Activated naive CD8-positive, alpha-beta T cell treated with anti-CD3 and anti-CD28 coated beads, Interleukin-2, amount 10 ng/mL, durations not matched to agents 7 days and 5 days (primary cell): Measurements from ENCODE around the gene TNFRSF1B. TPM values are rescaled to one million over a fixed set of nuclear protein-coding genes. Genes with fewer than 3 reads are reported as not detected.

ENCODE experiments used
- ATAC-seq: fragments of 150-1000 bp; cut with Tn5 transposase; one replicate; pipeline ENCODE4 v1.10.0; 2021; ENCODE audit warnings: low read depth, moderate library complexity
- POLR2A ChIA-PET: fragments of 350-600 bp; sonication (Branson Sonifier 250); formaldehyde crosslinking; loops from one replicate; lab custom pipeline; 2021; ENCODE audit warnings: antibody characterized with exemption; lab: Charles Lee
- DNase-seq: peaks from one replicate; pipeline ENCODE4 v3.0.0; 2021
- H3K27ac Mint-ChIP-seq: one replicate; pipeline ENCODE4 v1.8.0; 2022; ENCODE audit warnings: mild to moderate bottlenecking, mixed read lengths
- H3K27me3 Mint-ChIP-seq: one replicate; pipeline ENCODE4 v1.8.0; 2022; ENCODE audit warnings: mild to moderate bottlenecking, moderate library complexity, mixed read lengths
- H3K36me3 Mint-ChIP-seq: one replicate; pipeline ENCODE4 v1.8.0; 2021; ENCODE audit warnings: mild to moderate bottlenecking, mixed read lengths
- H3K4me1 Mint-ChIP-seq: one replicate; pipeline ENCODE4 v1.8.0; 2021; ENCODE audit warnings: mixed read lengths
- H3K4me3 Mint-ChIP-seq: one replicate; pipeline ENCODE4 v1.8.0; 2022; ENCODE audit warnings: mild to moderate bottlenecking, moderate library complexity, mixed read lengths
- H3K9me3 Mint-ChIP-seq: one replicate; pipeline ENCODE4 v1.8.0; 2021; ENCODE audit warnings: mixed read lengths
- total RNA-seq, 2 experiments: library from RNA; stranded (reverse); gene quantifications; one replicate each; pipeline ENCODE4 v1.2.3, GENCODE V29; 2021

Gene TNFRSF1B
- total RNA-seq, 2 experiments from 2014 or later, result 215 to 246 TPM

DNA sequence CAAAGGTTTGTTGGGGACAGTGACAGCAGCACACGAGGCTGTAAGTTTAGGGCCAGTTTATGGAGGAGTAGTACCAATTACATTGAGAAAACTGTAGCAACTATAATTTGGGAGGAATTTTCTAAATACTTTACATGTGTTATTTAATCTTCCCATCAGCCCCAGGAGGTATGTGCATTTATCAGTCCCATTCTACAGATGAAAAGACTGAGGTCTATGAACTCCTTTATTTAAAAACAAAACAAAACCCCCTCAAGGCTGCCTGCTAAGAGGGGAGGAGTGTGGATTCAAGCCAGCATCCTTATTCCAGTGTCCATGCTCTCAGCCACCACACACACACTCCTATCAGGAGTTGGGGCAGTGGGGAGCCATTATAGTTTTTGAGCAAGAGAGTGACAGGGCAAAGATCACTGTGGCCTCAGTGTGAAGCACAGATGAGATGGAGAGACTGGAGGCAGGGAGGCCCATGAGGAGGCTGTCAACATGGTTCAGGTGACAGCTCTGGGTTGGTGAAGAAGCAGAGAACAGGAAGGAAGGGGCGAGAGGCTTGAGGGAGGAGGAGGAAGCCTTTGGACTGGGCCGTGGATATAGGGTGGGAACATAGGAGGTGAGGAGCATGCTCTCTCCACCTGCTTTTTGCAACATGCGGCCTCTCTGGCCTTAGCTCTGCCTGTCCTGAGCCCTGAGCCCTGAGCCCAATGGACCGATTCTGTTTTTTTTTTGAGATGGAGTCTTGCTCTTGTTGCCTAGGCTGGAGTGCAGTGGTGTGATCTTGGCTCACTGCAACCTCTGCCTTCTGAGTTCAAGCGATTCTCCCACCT, 9.7 kb downstream of the TNFRSF1B start:
- peaks cover 81% of the 10 kb centered on the region for H3K4me1 Mint-ChIP-seq
- peak overlapping the region; percentile 82 for H3K4me3 Mint-ChIP-seq
- no peak for ATAC-seq
- no peaks in the 10 kb centered on the region for H3K9me3 Mint-ChIP-seq
- H3K36me3 Mint-ChIP-seq, result peaks cover 33% of the 10 kb centered on the region
- peak overlapping the region; percentile 97 for H3K27ac Mint-ChIP-seq
- DNase-seq, result no peak
- H3K27me3 Mint-ChIP-seq, result no peaks in the 10 kb centered on the region
- POLR2A ChIA-PET, result interaction anchor here (0.5 to 4.3 kb wide), 10 partner anchors 9 to 440 kb away, joined by 3 to 67 read pairs (median 8); partner anchors contain the start of gene TNFRSF1B

DNA sequence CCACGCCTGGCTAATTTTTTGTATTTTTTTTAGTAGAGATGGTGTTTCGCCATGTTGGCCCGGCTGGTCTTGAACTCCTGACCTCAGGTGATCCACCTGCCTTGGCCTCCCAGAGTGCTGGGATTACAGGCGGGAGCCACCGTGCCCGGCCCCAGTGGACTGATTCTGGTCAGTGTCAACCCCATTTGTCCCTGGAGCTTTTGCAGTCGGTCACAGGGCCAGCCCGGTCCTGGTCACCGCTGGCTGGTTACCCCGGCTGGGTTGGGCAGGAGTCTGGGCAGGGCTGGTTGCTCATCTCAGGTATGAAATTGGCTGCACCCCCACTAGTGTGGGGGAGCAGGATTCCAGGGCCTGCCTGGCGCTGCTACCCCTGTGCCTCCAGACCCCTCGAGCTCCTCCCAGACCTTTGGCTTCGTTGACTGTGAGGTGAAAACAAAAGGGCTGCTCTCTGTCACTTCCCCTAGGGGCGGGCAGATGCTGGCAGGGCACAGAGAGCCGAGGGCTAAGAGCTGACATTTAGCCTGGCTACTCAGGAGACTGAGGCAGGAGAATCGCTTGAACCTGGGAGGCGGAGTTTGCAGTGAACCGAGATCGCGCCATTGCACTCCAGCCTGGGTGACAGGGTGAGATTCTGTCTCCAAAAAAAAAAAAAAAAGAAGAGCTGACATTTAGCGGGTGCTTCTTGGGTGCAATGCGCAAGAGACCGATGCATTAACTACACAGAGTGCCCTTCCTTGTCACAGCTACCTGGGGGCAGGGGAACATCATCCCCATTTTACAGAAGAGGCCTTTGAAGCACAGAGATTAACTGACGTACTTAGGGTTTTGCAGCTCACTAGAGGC, 10.6 kb downstream of the TNFRSF1B start:
- Mint-ChIP-seq H3K27me3 (no peaks in the 10 kb centered on the region), H3K4me3 (peak overlapping the region; percentile 79), H3K36me3 (peaks cover 35% of the 10 kb centered on the region), H3K4me1 (peaks cover 81% of the 10 kb centered on the region), H3K9me3 (no peaks in the 10 kb centered on the region), H3K27ac (peak overlapping the region; percentile 97)
- DNase-seq (no peak), ATAC-seq (peak; percentile 4)
- POLR2A ChIA-PET, result interaction anchor here (0.6 to 4.3 kb wide), 22 partner anchors 9 to 441 kb away, joined by 3 to 67 read pairs (median 4); partner anchors contain the start of genes AGTRAP, MIIP and TNFRSF1B

DNA sequence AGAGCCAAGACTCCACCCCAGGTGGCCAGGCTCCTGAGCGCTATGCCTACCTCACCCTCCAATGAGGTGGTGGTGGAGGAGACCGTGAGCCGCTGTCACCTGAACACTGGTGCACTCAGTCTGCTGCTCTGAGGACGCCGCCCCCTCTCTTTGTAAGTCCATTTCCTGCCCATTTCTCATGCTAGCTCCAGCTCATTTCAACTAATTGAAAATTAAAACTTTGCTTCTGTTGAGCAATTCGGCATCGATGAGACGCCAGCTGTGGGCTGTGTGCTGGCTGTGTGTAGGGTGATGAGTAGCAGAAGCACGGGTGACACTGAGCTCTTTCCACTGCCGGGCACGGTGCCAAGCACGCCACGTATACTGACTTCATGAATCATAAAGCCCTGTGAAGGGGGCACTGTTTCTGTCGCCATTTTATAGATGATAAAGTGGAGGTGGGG, 11.2 kb downstream of the TNFRSF1B start:
- POLR2A ChIA-PET, result interaction anchor here (0.6 to 4.3 kb wide), 22 partner anchors 9 to 442 kb away, joined by 3 to 67 read pairs (median 4); partner anchors contain the start of genes AGTRAP, MIIP and TNFRSF1B
- Mint-ChIP-seq H3K4me1 (peaks cover 81% of the 10 kb centered on the region), H3K36me3 (peaks cover 38% of the 10 kb centered on the region), H3K4me3 (peak overlapping the region; percentile 79), H3K27ac (peak overlapping the region; percentile 91), H3K9me3 (no peaks in the 10 kb centered on the region), H3K27me3 (no peaks in the 10 kb centered on the region)
- DNase-seq (peak; percentile 74), ATAC-seq (peak; percentile 65)

DNA sequence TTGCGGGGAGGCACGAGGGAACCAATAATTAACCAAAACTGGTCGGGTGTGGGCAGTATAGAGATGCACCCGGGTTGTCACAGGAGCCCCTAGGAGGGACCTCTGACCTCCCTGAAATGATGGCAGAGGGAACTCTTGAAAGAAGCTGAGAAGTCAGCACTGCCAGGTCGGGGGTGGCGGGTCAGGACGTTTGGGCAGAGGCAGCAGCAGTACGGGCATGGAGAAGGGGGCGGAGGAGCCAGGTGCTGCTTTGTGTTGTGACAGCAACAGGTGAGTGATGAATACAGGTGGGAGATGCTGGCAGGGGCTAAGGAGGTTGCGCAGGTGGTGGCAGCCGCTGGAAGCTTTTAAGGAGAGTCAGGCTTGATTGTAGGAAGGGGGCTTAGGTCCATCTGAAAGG, 11.7 kb downstream of the TNFRSF1B start:
- no peaks in the 10 kb centered on the region for H3K27me3 Mint-ChIP-seq
- H3K9me3 Mint-ChIP-seq, result no peaks in the 10 kb centered on the region
- DNase-seq (no peak), ATAC-seq (no peak)
- H3K4me1 Mint-ChIP-seq, result peaks cover 80% of the 10 kb centered on the region
- H3K4me3 Mint-ChIP-seq, result peak overlapping the region; percentile 79
- POLR2A ChIA-PET, result interaction anchor here (0.5 to 4.3 kb wide), 12 partner anchors 8 to 269 kb away, joined by 3 to 67 read pairs (median 8); partner anchors contain the start of gene TNFRSF1B
- peaks cover 38% of the 10 kb centered on the region for H3K36me3 Mint-ChIP-seq
- H3K27ac Mint-ChIP-seq, result peak overlapping the region; percentile 91

DNA sequence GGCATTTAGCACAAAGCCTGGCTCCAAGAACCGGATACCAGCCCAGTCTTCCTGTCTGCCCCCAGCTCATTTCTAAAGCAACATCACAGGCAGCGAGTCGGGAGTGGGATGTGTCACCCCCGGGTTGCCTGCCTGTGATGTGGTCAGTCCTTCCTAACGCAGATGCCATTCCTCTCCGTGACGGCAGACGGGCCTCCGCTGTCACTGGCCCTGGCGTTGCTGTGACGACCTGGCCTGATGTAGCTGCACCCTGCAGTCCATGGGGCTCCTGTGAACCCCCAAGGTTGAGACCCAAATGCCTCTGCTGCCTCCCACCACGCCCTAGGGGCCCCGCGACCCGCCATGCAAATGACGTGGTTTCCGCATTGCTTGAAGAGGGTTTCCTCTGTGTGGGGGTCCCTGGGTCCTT, 12.3 kb downstream of the TNFRSF1B start:
- peak; percentile 77 for DNase-seq
- POLR2A ChIA-PET, result interaction anchor here (0.5 to 4.3 kb wide), 12 partner anchors 8 to 269 kb away, joined by 3 to 67 read pairs (median 8); partner anchors contain the start of gene TNFRSF1B
- H3K27ac Mint-ChIP-seq, result peak overlapping the region; percentile 91
- H3K4me3 Mint-ChIP-seq, result peak overlapping the region; percentile 79
- H3K27me3 Mint-ChIP-seq, result no peaks in the 10 kb centered on the region
- no peaks in the 10 kb centered on the region for H3K9me3 Mint-ChIP-seq
- H3K4me1 Mint-ChIP-seq, result peaks cover 80% of the 10 kb centered on the region
- peak; percentile 58 for ATAC-seq
- peaks cover 36% of the 10 kb centered on the region for H3K36me3 Mint-ChIP-seq

DNA sequence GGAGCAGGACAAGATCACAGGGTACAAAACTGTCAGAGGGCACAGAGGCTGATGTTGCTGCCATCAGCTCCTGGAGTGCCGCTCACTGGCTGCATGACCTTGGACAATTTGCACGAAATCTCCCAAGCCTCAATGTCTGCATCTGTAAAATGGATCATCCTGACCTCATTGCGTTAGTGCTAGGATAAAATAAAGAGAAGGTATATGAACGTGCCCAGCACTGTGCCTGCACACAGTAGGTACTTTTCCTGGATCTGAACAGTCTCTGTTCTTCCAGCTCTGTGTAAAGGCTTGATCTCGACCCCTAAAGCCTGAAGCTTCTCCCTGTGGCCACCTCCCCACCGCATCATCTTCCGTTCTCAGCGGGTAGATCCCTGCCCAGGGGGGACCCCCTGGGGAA, 12.9 kb downstream of the TNFRSF1B start:
- Mint-ChIP-seq H3K4me1 (peaks cover 77% of the 10 kb centered on the region), H3K27ac (peak overlapping the region; percentile 91), H3K36me3 (peaks cover 36% of the 10 kb centered on the region), H3K9me3 (no peaks in the 10 kb centered on the region), H3K4me3 (no peak overlapping the region), H3K27me3 (no peaks in the 10 kb centered on the region)
- ATAC-seq (no peak), DNase-seq (no peak)
- POLR2A ChIA-PET, result interaction anchor here (0.6 to 4.3 kb wide), 6 partner anchors 12 to 161 kb away, joined by 3 to 67 read pairs (median 25); partner anchors contain the start of gene TNFRSF1B

DNA sequence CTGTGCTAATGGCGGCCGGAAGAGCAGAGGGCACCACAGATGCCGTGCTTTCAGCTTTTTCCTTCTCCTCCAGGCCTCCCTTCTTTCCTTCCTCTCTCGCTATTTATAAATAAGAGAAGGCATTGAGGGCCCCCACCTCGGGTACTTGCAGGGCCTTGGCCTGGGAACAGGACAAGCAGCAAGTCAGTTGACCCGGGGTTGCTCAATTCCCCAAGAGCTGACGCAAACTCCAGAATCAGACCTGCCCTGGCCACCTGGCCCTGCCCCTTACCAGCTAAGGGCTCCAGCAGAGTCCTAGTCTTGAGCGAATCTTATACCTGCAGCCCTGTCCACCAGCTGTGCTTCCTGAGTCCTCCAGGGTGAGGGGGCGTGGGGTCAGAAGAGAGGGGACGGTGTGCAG, 13.5 kb downstream of the TNFRSF1B start:
- Mint-ChIP-seq H3K36me3 (peaks cover 35% of the 10 kb centered on the region), H3K4me3 (no peak overlapping the region), H3K4me1 (peaks cover 76% of the 10 kb centered on the region), H3K9me3 (no peaks in the 10 kb centered on the region), H3K27ac (no peak overlapping the region), H3K27me3 (no peaks in the 10 kb centered on the region)
- DNase-seq (no peak), ATAC-seq (no peak)
- POLR2A ChIA-PET, result interaction anchor here (1.4 kb wide), 1 partner anchor 30 kb away, joined by 6 read pairs; no protein-coding TSS in a partner anchor

DNA sequence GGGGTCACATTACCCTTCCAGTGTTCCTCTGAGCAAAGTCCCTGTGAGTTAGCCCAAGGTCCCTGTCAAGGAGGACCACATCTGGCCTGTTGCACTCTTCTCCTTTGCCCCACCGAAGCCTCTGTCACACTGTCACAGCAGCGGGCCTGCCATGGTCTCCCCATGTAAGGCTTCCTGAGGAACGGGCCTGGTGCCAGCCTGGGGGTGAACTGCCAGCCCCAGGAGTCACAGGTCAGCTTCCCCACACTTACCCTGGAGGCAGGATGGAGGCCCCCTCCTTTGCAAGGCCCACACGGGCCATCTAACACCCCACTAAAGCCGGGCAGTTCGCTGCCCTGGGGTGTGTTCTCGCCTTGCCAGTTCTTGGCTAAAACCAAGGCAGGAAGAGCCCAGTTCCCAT, 14.1 kb downstream of the TNFRSF1B start:
- DNase-seq (no peak), ATAC-seq (no peak)
- POLR2A ChIA-PET, result interaction anchor here (1.4 kb wide), 1 partner anchor 30 kb away, joined by 6 read pairs; no protein-coding TSS in a partner anchor
- peaks cover 32% of the 10 kb centered on the region for H3K36me3 Mint-ChIP-seq
- no peak overlapping the region for H3K4me3 Mint-ChIP-seq
- peaks cover 74% of the 10 kb centered on the region for H3K4me1 Mint-ChIP-seq
- no peaks in the 10 kb centered on the region for H3K27me3 Mint-ChIP-seq
- H3K27ac Mint-ChIP-seq, result no peak overlapping the region
- no peaks in the 10 kb centered on the region for H3K9me3 Mint-ChIP-seq

DNA sequence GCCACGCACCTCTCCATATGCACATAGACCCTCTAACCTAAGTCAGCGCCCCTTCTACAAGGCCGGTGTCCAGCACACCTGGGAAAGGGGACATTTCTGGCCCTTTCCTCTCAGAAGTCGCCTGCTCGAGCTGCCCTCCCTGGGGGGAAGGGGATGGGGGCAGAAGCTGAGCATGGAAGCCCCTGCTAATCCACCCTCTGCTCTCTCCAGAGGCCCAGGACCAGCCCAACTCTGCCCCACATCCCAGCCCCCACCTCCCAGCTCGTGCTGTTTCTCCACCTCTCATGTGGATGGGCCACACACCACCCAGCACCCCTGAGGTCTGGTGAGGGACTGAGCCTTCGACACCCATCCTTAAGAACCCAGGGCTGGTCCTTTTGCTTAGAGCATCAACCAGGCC, 14.8 kb downstream of the TNFRSF1B start:
- Mint-ChIP-seq H3K27ac (peak overlapping the region; percentile 49), H3K36me3 (peaks cover 25% of the 10 kb centered on the region), H3K9me3 (no peaks in the 10 kb centered on the region), H3K4me1 (peaks cover 68% of the 10 kb centered on the region), H3K4me3 (no peak overlapping the region), H3K27me3 (no peaks in the 10 kb centered on the region)
- POLR2A ChIA-PET, result interaction anchor here (1.3 to 1.9 kb wide), 2 partner anchors 11 to 57 kb away, joined by 4 to 6 read pairs; no protein-coding TSS in a partner anchor
- DNase-seq (no peak), ATAC-seq (no peak)

DNA sequence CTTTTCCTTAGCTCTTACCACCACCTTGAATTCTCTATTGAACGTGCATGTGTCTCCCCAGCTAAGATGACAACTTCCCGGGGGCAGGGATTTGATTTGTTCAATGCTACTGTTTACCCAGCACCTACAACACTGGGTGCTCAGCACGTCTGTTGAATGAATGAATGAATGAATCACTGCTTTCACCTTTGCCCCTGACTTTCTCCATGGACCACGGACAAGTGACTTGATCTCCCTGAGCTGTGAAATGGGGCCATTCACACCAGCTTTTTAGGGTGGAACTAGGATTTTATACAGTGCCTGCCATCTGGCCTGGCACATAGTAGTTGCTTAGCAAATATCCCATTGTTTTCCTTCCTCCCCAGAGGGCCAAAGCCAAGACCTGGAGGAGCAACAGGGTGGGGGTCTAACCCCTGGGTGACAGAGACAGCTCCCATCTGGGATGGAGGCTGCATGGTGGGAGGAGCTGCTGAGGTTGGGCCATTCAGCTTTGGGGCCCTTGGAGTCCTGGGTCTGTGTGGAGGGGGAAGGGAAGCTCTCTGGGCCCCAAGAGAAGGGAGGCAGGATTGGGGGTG, 15.7 kb downstream of the TNFRSF1B start:
- ATAC-seq (no peak), DNase-seq (no peak)
- Mint-ChIP-seq H3K36me3 (peaks cover 22% of the 10 kb centered on the region), H3K4me3 (no peak overlapping the region), H3K9me3 (no peaks in the 10 kb centered on the region), H3K27ac (no peak overlapping the region), H3K27me3 (no peaks in the 10 kb centered on the region), H3K4me1 (peaks cover 68% of the 10 kb centered on the region)
- POLR2A ChIA-PET, result interaction anchor here (0.5 to 1.9 kb wide), 5 partner anchors 10 to 58 kb away, joined by 3 to 6 read pairs (median 4); partner anchors contain the start of gene VPS13D

DNA sequence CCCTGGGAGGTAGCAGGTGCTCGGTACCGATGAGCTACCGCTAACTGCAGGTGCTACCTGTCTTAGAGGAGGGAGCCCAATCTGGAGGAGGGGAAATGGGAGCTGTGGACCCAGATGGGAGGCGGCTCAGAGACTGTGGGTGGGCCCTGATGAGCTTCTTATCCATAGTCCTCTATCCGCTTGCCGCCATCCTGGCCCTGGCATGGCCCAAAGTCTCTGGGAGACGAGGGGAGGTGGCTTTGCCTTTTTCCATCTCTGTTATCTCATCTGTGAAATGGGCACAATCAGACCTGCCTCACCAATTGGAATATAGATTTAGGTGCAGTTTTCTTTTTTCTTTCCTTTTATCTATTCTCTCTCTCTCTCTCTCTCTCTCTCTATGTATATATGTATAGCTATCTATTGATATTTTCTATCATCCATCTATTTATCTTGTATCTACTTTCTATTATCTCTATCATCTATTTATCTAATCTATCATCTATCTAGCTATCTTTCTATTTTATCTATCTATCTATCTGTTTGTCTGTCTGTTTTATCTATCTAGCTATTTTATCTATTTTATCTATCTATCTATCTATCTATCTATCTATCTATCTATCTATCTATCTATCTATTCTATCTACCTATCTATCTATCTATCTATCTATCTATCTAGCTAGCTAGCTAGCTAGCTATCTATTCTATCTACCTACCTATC, 16.5 kb downstream of the TNFRSF1B start:
- Mint-ChIP-seq H3K4me3 (no peak overlapping the region), H3K27me3 (no peaks in the 10 kb centered on the region), H3K27ac (peak overlapping the region; percentile 34), H3K4me1 (peaks cover 66% of the 10 kb centered on the region), H3K36me3 (peaks cover 21% of the 10 kb centered on the region), H3K9me3 (no peaks in the 10 kb centered on the region)
- DNase-seq (no peak), ATAC-seq (no peak)
- POLR2A ChIA-PET, result interaction anchor here (0.9 to 1.9 kb wide), 3 partner anchors 9 to 47 kb away, joined by 3 to 4 read pairs (median 3); partner anchors contain the start of gene VPS13D
